Chondrocyte (in vitro differentiated cells): ENCODE results near the gene STMN1. TPM values are rescaled to one million over a fixed set of nuclear protein-coding genes. Genes with fewer than 3 reads are reported as not detected.
A peak's percentile ranks its signal among the peaks of the same experiment; 100 is the strongest.

Experiments
- DNase-seq: peaks from one replicate; pipeline ENCODE4 v3.0.0; 2021; ENCODE audit warnings: mixed read lengths, low spot score
- H3K27ac Mint-ChIP-seq: one replicate; pipeline ENCODE4 v1.8.0; 2021; ENCODE audit warnings: mild to moderate bottlenecking, moderate library complexity, mixed read lengths; ENCODE audit not compliant: unreplicated experiment
- H3K27me3 Mint-ChIP-seq: 2 replicates; pipeline ENCODE4 v1.8.0; 2021; ENCODE audit warnings: low read depth, mixed read lengths
- H3K36me3 Mint-ChIP-seq: 2 replicates; pipeline ENCODE4 v1.8.0; 2021; ENCODE audit warnings: low read depth, mixed read lengths
- H3K4me1 Mint-ChIP-seq: 2 replicates; pipeline ENCODE4 v1.8.0; 2021; ENCODE audit warnings: low read depth, mild to moderate bottlenecking, mixed read lengths
- H3K4me3 Mint-ChIP-seq: one replicate; pipeline ENCODE4 v1.8.0; 2021; ENCODE audit warnings: mild to moderate bottlenecking, moderate library complexity, mixed read lengths; ENCODE audit not compliant: unreplicated experiment
- H3K9me3 Mint-ChIP-seq: 2 replicates; pipeline ENCODE4 v1.8.0; 2021; ENCODE audit warnings: low read depth, mixed read lengths
- CTCF ChIP-seq: fragments of 200-600 bp; sonication (generic); IDR thresholded peaks from 2 replicates; pipeline ENCODE4 v1.5.0; 2021; ENCODE audit warnings: antibody characterized with exemption, mild to moderate bottlenecking, moderate library complexity
- total RNA-seq: library from RNA; stranded (reverse); gene quantifications from 3 replicates; pipeline ENCODE4 v1.2.1, GENCODE V29; 2021

The STMN1 gene
- total RNA-seq, 1 donor from 2014 or later: 152 TPM

- H3K27ac Mint-ChIP-seq: no peak overlapping the region
- H3K27me3 Mint-ChIP-seq: no peaks in the 10 kb centered on the region
- H3K36me3 Mint-ChIP-seq: no peaks in the 10 kb centered on the region
- H3K4me1 Mint-ChIP-seq: peaks cover 23% of the 10 kb centered on the region
- DNase-seq: no peak
- H3K9me3 Mint-ChIP-seq: no peaks in the 10 kb centered on the region
- peak overlapping the region; percentile 89 for H3K4me3 Mint-ChIP-seq
- no peak for TF ChIP-seq CTCF
These were observed 32.0 kb downstream of the STMN1 start for GRCh38 chr1:25874209-25874608.

GRCh38 chr1:25873120-25873519, 33.1 kb downstream of the STMN1 start:
- no peak overlapping the region for H3K27ac Mint-ChIP-seq
- H3K9me3 Mint-ChIP-seq: no peaks in the 10 kb centered on the region
- peak; percentile 55 for DNase-seq
- no peaks in the 10 kb centered on the region for H3K36me3 Mint-ChIP-seq
- TF ChIP-seq CTCF: no peak
- no peaks in the 10 kb centered on the region for H3K27me3 Mint-ChIP-seq
- H3K4me1 Mint-ChIP-seq: peaks cover 23% of the 10 kb centered on the region
- no peak overlapping the region for H3K4me3 Mint-ChIP-seq

GRCh38 chr1:25872713-25873112, 33.5 kb downstream of the STMN1 start:
- no peak overlapping the region for H3K27ac Mint-ChIP-seq
- H3K27me3 Mint-ChIP-seq: no peaks in the 10 kb centered on the region
- no peak for TF ChIP-seq CTCF
- H3K4me1 Mint-ChIP-seq: peaks cover 23% of the 10 kb centered on the region
- H3K4me3 Mint-ChIP-seq: no peak overlapping the region
- no peaks in the 10 kb centered on the region for H3K36me3 Mint-ChIP-seq
- no peak for DNase-seq
- no peaks in the 10 kb centered on the region for H3K9me3 Mint-ChIP-seq

- Mint-ChIP-seq H3K27ac (no peak overlapping the region), H3K36me3 (peaks cover 1% of the 10 kb centered on the region), H3K4me3 (no peak overlapping the region), H3K27me3 (no peaks in the 10 kb centered on the region), H3K9me3 (no peaks in the 10 kb centered on the region), H3K4me1 (peaks cover 23% of the 10 kb centered on the region)
- TF ChIP-seq CTCF: no peak
- DNase-seq: no peak
These were observed 34.3 kb downstream of the STMN1 start for GRCh38 chr1:25871704-25872494.

- Mint-ChIP-seq H3K27ac (no peak overlapping the region), H3K4me1 (peaks cover 21% of the 10 kb centered on the region), H3K36me3 (peaks cover 2% of the 10 kb centered on the region), H3K9me3 (no peaks in the 10 kb centered on the region), H3K27me3 (no peaks in the 10 kb centered on the region), H3K4me3 (no peak overlapping the region)
- no peak for DNase-seq
- TF ChIP-seq CTCF: no peak
These were observed 35.0 kb downstream of the STMN1 start for GRCh38 chr1:25871086-25871703.
